SK-N-SH treated with all-trans-retinoic acid at 6 μM for 48 hours (cell line): ENCODE measurements around the gene ARID5A.

ENCODE experiments used
- ZFP30 ChIP-seq: fragments of 450-650 bp; formaldehyde crosslinking; IDR thresholded peaks from 2 replicates; pipeline ENCODE4 v1.5.0; 2022; ENCODE audit warnings: mild to moderate bottlenecking, moderate library complexity
- ZNF8 ChIP-seq: fragments of 450-650 bp; formaldehyde crosslinking; IDR thresholded peaks from 2 replicates; pipeline ENCODE4 v1.5.0; 2020; ENCODE audit warnings: mild to moderate bottlenecking, moderate library complexity

GRCh38 chr2:96546797-96547196 is 10.2 kb downstream of the ARID5A start:
- TF ChIP-seq ZFP30 (CRISPR knock-in tag) (no peak), ZNF8 (CRISPR knock-in tag) (no peak)
